ENCODE data around the gene KIFC1.

KIFC1 gene

DNA sequence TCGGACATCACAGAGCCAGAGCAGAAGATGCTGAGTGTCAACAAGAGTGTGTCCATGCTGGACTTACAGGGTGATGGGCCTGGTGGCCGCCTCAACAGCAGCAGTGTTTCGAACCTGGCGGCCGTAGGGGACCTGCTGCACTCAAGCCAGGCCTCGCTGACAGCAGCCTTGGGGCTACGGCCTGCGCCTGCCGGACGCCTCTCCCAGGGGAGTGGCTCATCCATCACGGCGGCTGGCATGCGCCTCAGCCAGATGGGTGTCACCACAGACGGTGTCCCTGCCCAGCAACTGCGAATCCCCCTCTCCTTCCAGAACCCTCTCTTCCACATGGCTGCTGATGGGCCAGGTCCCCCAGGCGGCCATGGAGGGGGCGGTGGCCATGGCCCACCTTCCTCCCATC, 51.4 kb downstream of the KIFC1 start:
- no peak for DNase-seq (ENCODE audit: low read depth in 3 of 3)

DNA sequence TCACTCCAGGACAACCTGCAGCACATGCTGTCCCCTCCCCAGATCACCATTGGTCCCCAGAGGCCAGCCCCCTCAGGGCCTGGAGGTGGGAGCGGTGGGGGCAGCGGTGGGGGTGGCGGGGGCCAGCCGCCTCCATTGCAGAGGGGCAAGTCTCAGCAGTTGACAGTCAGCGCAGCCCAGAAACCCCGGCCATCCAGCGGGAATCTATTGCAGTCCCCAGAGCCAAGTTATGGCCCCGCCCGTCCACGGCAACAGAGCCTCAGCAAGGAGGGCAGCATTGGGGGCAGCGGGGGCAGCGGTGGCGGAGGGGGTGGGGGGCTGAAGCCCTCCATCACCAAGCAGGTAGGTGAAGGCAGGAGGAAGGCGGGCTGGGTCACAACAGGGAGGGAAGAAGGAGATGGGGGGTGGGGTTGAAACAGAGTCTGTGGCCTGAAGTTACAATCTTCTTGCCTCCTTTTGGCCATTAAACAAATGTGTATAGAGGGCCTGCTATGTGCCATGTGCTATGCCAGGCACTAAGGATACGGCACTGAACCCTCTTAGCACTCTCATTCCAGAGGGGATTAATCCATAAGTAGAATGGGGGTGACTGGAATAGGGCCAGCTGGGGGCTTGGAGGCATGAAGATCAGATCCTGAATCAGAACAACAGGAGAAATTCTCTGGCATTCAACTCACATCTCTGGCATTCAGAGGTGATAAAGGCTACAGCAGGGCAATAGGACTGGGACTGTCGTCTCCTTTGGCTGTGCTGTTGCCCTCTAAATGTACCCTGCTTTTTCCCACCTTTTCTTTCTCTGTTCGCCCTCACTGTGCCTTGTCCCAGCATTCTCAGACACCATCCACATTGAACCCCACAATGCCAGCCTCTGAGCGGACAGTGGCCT, 52.2 kb downstream of the KIFC1 start:
- no peak for DNase-seq (ENCODE audit: low read depth in 3 of 3)

DNA sequence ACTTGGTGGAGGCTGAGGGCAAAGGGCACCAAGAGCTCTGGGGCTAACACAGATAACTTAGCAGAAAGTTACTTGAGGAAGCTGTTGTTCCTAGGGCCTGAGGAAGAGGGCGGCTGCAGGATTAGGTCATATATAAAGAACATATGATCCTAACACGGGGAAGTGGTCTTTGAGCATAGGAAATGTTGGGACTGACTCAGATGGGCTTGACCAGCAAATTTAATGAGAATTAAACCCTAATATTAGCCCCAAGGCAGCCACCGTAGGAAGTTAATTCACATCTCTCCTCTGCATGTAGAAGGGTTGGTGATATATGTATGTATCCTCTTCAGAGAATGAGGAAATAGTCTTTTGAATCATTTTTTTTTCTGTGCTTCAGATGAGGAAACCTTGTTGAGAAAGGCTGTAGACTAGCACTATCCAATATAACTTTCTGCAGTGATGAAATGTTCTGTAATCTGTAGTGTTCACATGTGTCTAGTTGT, 53.5 kb downstream of the KIFC1 start:
- no peak for DNase-seq (ENCODE audit: low read depth in 3 of 3)

- DNase-seq (ENCODE audit: low read depth in 3 of 3): no peak
These were observed 54.7 kb downstream of the KIFC1 start for GRCh38 chr6:33446356-33446755.

DNA sequence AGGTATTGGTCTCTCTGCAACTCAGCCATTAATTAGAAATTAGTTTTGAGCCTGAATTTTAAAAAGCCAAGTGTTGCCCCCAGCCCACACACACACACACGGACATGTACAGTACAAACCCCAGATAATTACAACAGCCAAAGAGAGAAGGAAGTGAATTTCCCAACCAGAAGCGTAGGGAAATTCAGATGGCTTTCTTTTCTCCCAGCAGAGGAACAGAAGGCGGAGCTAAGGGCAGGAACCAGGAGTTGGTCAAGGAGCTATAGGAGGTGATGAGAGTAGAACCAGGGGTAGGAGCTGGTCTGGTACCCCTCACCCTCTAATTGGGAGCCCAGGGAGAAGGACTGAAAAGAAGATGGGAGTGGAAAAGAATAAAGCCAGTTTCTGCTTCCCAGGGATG, 58.8 kb downstream of the KIFC1 start:
- DNase-seq (ENCODE audit: low read depth in 3 of 3): no peak

- no peak for DNase-seq (ENCODE audit: low read depth in 3 of 3)
These were observed 60.0 kb downstream of the KIFC1 start for GRCh38 chr6:33451606-33452005.

DNA sequence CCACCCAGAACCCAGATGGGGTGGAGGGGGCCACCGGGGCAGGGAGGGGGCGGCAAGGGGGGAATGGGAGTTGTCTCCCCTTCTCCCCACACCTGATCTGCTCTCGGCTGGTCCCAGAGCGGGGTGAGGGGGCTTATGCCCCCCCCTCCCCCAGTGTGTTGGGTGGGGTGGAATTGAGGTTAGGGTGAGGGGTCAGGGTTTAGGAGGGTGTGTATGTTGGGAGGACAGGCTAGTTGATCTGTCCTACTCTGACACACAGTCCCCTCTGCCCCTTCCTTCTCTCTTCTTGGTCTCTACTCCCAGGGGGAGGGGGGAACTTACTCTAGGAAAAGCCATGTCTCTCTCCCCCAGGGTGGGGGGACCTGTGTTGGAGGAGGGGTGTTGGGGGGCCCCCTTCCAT, 60.9 kb downstream of the KIFC1 start:
- no peak for DNase-seq (ENCODE audit: low read depth in 3 of 3)

GRCh38 chr6:33453393-33454008, 61.9 kb downstream of the KIFC1 start:
- no peak for DNase-seq (ENCODE audit: low read depth in 3 of 3)

DNA sequence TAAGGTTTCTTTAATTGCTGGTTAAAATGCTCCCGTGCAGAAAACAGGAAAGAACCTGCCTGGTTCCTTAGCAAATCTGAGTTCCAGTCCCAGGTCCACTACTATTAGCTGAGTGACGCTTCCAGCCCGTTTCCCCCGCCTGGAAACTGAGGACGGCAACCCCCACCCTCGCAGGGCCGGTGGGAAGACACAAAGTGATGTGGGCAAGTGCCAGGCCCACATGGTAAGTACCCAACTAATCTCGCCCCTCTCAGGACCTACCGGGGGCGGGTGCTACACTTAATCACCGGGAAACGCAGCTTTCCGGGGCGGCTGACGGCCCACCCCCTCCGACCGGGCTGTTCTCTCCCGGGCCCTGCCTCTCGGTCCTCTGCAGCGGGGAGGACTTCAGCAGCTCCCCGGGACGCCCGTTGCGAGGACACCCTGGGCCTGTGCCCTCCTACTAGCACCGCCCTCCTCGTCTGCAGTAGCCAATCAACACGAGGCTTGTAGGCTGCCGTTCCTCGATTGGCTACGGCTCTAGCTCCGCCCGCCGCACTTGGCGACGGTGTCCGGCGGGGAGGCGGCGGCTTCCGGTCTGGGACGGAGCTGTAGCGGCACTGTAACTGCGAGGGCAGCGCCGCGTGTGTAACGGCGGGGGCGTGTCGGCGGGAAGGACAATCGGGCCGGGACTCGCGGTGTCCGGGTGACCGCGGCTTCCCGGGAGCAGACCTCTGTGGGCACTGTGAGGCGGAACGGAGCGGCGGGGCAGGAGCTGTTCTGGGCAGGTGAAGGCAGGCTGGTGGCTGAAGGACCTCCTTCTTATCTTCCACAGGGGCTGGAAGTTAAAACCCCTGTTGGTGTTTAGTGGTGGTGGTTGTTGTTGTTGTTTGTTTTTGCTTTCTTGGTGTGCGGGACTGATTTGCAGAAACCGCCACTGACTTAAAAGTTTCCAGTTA, 62.7 kb downstream of the KIFC1 start, which contains the start of gene ZBTB9:
ZBTB9 (plus strand) TSS at position 568 of the 938 bp plus-strand sequence. CDS start 525 bp downstream, outside the sequence.
- peak; percentile 86 to 89 (median 88) for DNase-seq (ENCODE audit: low read depth in 3 of 3)

DNA sequence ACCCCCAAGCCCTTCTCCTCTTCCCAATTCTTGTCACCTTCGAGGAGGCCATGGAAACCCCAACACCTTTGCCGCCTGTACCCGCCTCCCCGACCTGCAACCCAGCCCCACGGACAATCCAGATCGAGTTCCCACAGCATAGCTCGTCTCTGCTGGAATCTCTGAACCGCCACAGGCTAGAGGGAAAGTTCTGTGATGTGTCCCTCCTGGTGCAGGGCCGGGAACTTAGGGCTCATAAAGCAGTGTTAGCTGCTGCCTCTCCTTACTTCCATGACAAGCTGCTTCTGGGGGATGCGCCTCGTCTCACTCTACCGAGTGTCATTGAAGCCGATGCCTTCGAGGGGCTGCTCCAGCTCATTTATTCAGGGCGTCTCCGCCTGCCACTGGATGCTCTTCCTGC, 63.4 kb downstream of the KIFC1 start:
- DNase-seq (ENCODE audit: low read depth in 3 of 3): no peak

- DNase-seq (ENCODE audit: low read depth in 3 of 3): no peak
These were observed 64.5 kb downstream of the KIFC1 start for GRCh38 chr6:33456156-33456555.

GRCh38 chr6:33458676-33459075, 67.1 kb downstream of the KIFC1 start:
- no peak for DNase-seq (ENCODE audit: low read depth in 3 of 3)

GRCh38 chr6:33459226-33459625, 67.6 kb downstream of the KIFC1 start:
- no peak for DNase-seq (ENCODE audit: low read depth in 3 of 3)

Data from stimulated activated CD4-positive, alpha-beta T cell treated with anti-CD3 and anti-CD28 coated beads, TNF-alpha, amount 100 ng/mL, for 4 hours (primary cell).